GM12878 (cell line): ENCODE data around the gene GRIK4. TPM values are rescaled to one million over a fixed set of nuclear protein-coding genes. Genes with fewer than 3 reads are reported as not detected.

Experiments
- ATAC-seq: fragments of 200-7000 bp; cut with Tn5 transposase; 3 replicates; pipeline ENCODE4 v1.9.1; 2020; ENCODE audit warnings: mild to moderate bottlenecking, moderate library complexity
- BruUV-seq: library from RNA; stranded (reverse); fragments of 400-500 nt; replicated peaks from 2 replicates; lab custom pipeline; 2021; lab: Mats Ljungman, UMichigan
- CTCF ChIA-PET: fragments of 300-600 bp; sonication (Branson Sonifier 250); formaldehyde crosslinking; extraction: SDS; loops from one replicate; lab custom pipeline; 2021; ENCODE audit warnings: inconsistent platforms; lab: Yijun Ruan, JAX
- POLR2A ChIA-PET: fragments of 350-600 bp; formaldehyde crosslinking; extraction: SDS; loops from one replicate; lab custom pipeline; 2021; ENCODE audit warnings: inconsistent platforms; lab: Charles Lee
- RAD21 ChIA-PET: fragments of 300-600 bp; sonication (Branson Sonifier 250); formaldehyde crosslinking; loops from one replicate; lab custom pipeline; 2023; ENCODE audit warnings: antibody characterized with exemption; ENCODE audit not compliant: unreplicated experiment; lab: Charles Lee
- SMC1A ChIA-PET: fragments of 300-600 bp; sonication (Branson Sonifier 250); formaldehyde crosslinking; loops from one replicate; lab custom pipeline; 2023; ENCODE audit not compliant: unreplicated experiment, uncharacterized antibody; lab: Charles Lee
- DNase-seq: peaks from one replicate; pipeline ENCODE4 v3.0.0-alpha.2; 2011; ENCODE audit warnings: low read depth, low spot score
- FAIRE-seq: peaks from 3 replicates; lab custom pipeline; 2011; peaks lifted over from hg19 to GRCh38; lab: Jason Lieb, UNC
- H2AFZ ChIP-seq: 2 replicates; pipeline ENCODE4 v1.6.0; 2011; ENCODE audit warnings: low read depth, low read length, control low read depth; ENCODE audit not compliant: control insufficient read depth
- H3K27ac ChIP-seq: 2 replicates; pipeline ENCODE4 v1.5.1; 2011; ENCODE audit warnings: control low read depth; ENCODE audit not compliant: control insufficient read depth, insufficient read depth
- H3K27me3 ChIP-seq, 2 experiments: replicated peaks in 1 of 2; 2 replicates each; pipeline versions ENCODE4 v1.6.0 to v1.6.1; 2011; ENCODE audit warnings: low read length in 1 of 2; ENCODE audit not compliant: control insufficient read depth in 2 of 2, insufficient read depth in 2 of 2
- H3K36me3 ChIP-seq, 2 experiments: 2 replicates each; pipeline ENCODE4 v1.5.1; 2011; ENCODE audit warnings: low read length in 1 of 2; ENCODE audit not compliant: control insufficient read depth in 2 of 2, insufficient read depth in 2 of 2
- H3K4me1 ChIP-seq: 2 replicates; pipeline ENCODE4 v1.6.1; 2011; ENCODE audit warnings: mild to moderate bottlenecking, low read length, moderate library complexity, mixed read lengths; ENCODE audit not compliant: control insufficient read depth, insufficient read depth
- H3K4me2 ChIP-seq: 2 replicates; pipeline ENCODE4 v1.6.0; 2011; ENCODE audit warnings: control low read depth; ENCODE audit not compliant: control insufficient read depth, insufficient read depth
- H3K4me3 ChIP-seq: fragments of 200-600 bp; sonication (generic); 2 replicates; pipeline ENCODE4 v1.5.1; 2016
- H3K79me2 ChIP-seq: 2 replicates; pipeline ENCODE4 v1.6.0; 2011; ENCODE audit warnings: low read length; ENCODE audit not compliant: control insufficient read depth, insufficient read depth
- H3K9ac ChIP-seq: 2 replicates; pipeline ENCODE4 v1.8.0; 2011; ENCODE audit warnings: low read length, control low read depth, mixed read lengths; ENCODE audit not compliant: control insufficient read depth, insufficient read depth
- H3K9me3 ChIP-seq: replicated peaks from 3 replicates; pipeline ENCODE4 v1.5.1; 2011; ENCODE audit warnings: mild to moderate bottlenecking, low read length; ENCODE audit not compliant: control insufficient read depth, insufficient read depth
- H4K20me1 ChIP-seq: 2 replicates; pipeline ENCODE4 v1.6.0; 2011; ENCODE audit not compliant: control insufficient read depth, insufficient read depth
- BCL11A ChIP-seq: IDR thresholded peaks from 2 replicates; pipeline ENCODE4 v1.6.1; 2011; ENCODE audit warnings: low read depth, low read length
- CEBPB ChIP-seq, 2 experiments: fragments of 150-350 bp in 1 of 2; IDR thresholded peaks; 2 replicates each; pipeline ENCODE4 v1.6.1; 2012 to 2014; ENCODE audit warnings: low read depth in 2 of 2, low read length in 2 of 2, borderline replicate concordance in 1 of 2, inconsistent platforms in 1 of 2
- CHD1 ChIP-seq: IDR thresholded peaks from 2 replicates; pipeline ENCODE4 v1.6.1; 2012; ENCODE audit warnings: low read depth, low read length, improper control_type of control experiment
- ESRRA ChIP-seq: IDR thresholded peaks from 2 replicates; pipeline ENCODE4 v1.6.1; 2012; ENCODE audit warnings: mild to moderate bottlenecking, low read length, improper control_type of control experiment
- IRF5 ChIP-seq: fragments of 450-650 bp; IDR thresholded peaks from 2 replicates; pipeline ENCODE4 v1.6.1; 2017; ENCODE audit warnings: borderline replicate concordance
- MYC ChIP-seq: IDR thresholded peaks from 2 replicates; pipeline ENCODE4 v1.6.1; 2011; ENCODE audit warnings: mild to moderate bottlenecking, low read length, moderate library complexity, inconsistent platforms; ENCODE audit not compliant: insufficient read depth, insufficient replicate concordance, insufficient read length, severe bottlenecking
- NFXL1 ChIP-seq: fragments of 450-650 bp; IDR thresholded peaks from 2 replicates; pipeline ENCODE4 v1.6.1; 2017; ENCODE audit warnings: antibody characterized with exemption, mild to moderate bottlenecking, borderline replicate concordance
- NR2C2 ChIP-seq: IDR thresholded peaks from 2 replicates; pipeline ENCODE4 v1.6.1; 2011; ENCODE audit warnings: borderline replicate concordance, low read depth; ENCODE audit not compliant: control insufficient read depth, insufficient read length
- PAX8 ChIP-seq: fragments of 450-650 bp; IDR thresholded peaks from 2 replicates; pipeline ENCODE4 v1.6.1; 2017; ENCODE audit warnings: mild to moderate bottlenecking, moderate library complexity
- PBX3 ChIP-seq: IDR thresholded peaks from 2 replicates; pipeline ENCODE4 v1.6.1; 2011; ENCODE audit warnings: mild to moderate bottlenecking, low read depth, low read length, moderate library complexity; ENCODE audit not compliant: insufficient replicate concordance
- RUNX3 ChIP-seq: IDR thresholded peaks from 2 replicates; pipeline ENCODE4 v1.6.1; 2012; ENCODE audit warnings: low read length, inconsistent platforms
- SREBF1 ChIP-seq: IDR thresholded peaks from 2 replicates; pipeline ENCODE4 v1.6.1; 2012; ENCODE audit warnings: mild to moderate bottlenecking, low read length
- YY1 ChIP-seq: IDR thresholded peaks from 2 replicates; pipeline ENCODE4 v1.6.1; 2011; ENCODE audit warnings: low read depth, mild to moderate bottlenecking, low read length
- ZNF24 ChIP-seq: fragments of 450-650 bp; IDR thresholded peaks from 2 replicates; pipeline ENCODE4 v1.6.1; 2017; ENCODE audit warnings: antibody characterized with exemption, mild to moderate bottlenecking
- ZNF384 ChIP-seq: IDR thresholded peaks from 2 replicates; pipeline ENCODE4 v1.6.1; 2012; ENCODE audit warnings: low read depth, mild to moderate bottlenecking, low read length, improper control_type of control experiment, borderline replicate concordance
- WGBS: methylation state at CpG from one replicate; pipeline ENCODE4 v1.1.6; 2016; ENCODE audit warnings: low lambda C conversion rate; ENCODE audit not compliant: insufficient replicate concordance, insufficient coverage; ENCODE audit errors: missing lambda C conversion rate; 5-methylcytosine and 5-hydroxymethylcytosine counted together
- in situ Hi-C: fragments of 300-500 bp; cut with MboI; formaldehyde crosslinking; loops from 9 replicates; pipeline ENCODE4 v1.14.3; 2018; ENCODE audit warnings: mixed read lengths
- intact Hi-C: fragments of 100-400 bp; cut with micrococcal nuclease; formaldehyde crosslinking; loops from one replicate; pipeline ENCODE4 v1.14.2; 2022; ENCODE audit not compliant: unreplicated experiment
- polyA plus RNA-seq, 11 experiments: library from polyadenylated mRNA; depleted of rRNA in 4 of 11; unstranded in 6 of 11; stranded (reverse) in 5 of 11; fragments of >200 nt; fragmentation: Nextera tagmentation in 4 of 11; fragmentation: Illumina TruSeq in 1 of 11; extraction: Ambion mirVana in 4 of 11; extraction: Trizol in 1 of 11; gene quantifications; 1 replicate in 1 of 11; 2 replicates in 10 of 11; pipeline versions ENCODE4 v1.2.1 to v1.2.3, GENCODE V29; 2011 to 2016; ENCODE audit warnings: inconsistent platforms in 2 of 11, missing spikeins in 2 of 11, low read depth in 1 of 11
- total RNA-seq, 4 experiments: library from RNA; depleted of rRNA in 3 of 4; stranded (reverse); fragments of >200 nt in 3 of 4; fragmentation: Illumina TruSeq in 1 of 4; extraction: Trizol in 1 of 4; gene quantifications; 2 replicates each; pipeline versions ENCODE4 v1.2.1 to v1.2.3, GENCODE V29; 2013 to 2021
- TF ChIP-seq, protein P1 (sequence below): IDR thresholded peaks from 2 replicates; pipeline ENCODE4 v1.6.1; 2012; ENCODE audit warnings: low read length, inconsistent platforms

Gene GRIK4
- total and polyA plus RNA-seq, 10 of the 15 experiments (the other 5 are each of a cell fraction or from before 2014, with no cell fraction given), result 0.33 to 3.6 (median 0.72) TPM

GRCh38 chr11:120515186-120515723, 3.7 kb downstream of the GRIK4 start:
- Histone ChIP-seq H3K36me3 (no peaks in the 10 kb centered on the region; a peak in 1 of 4 replicates), H3K27me3 (no peaks in the 10 kb centered on the region), H3K4me3 (no peak overlapping the region), H3K4me1 (no peaks in the 10 kb centered on the region; the same call in 1 of the 2 replicates), H3K27ac (no peak overlapping the region)
- ChIA-PET RAD21 (no interaction called here), CTCF (interaction anchor here (1.4 to 2.4 kb wide), 2 partner anchors 170 kb away, joined by 7 to 10 read pairs; no protein-coding TSS in a partner anchor), POLR2A (no interaction called here), SMC1A (interaction anchor here (1.3 to 5.1 kb wide), 2 partner anchors 46 to 170 kb away, joined by 3 to 32 read pairs; no protein-coding TSS in a partner anchor)
- intact Hi-C loops, result no loop called here
- 20% methylated on average over 5 of the region's 7 CpGs for WGBS
- BruUV-seq, result no TSS peak
- DNase-seq (no peak), ATAC-seq (no peak)
- TF ChIP-seq ESRRA, result no peak
- TF ChIP-seq SREBF1, result no peak
- TF ChIP-seq NFXL1, result no peak
- no peak for TF ChIP-seq ZNF384
- no peak for TF ChIP-seq MYC
- TF ChIP-seq PBX3, result no peak
- no peak for TF ChIP-seq RUNX3
- TF ChIP-seq, protein P1, sequence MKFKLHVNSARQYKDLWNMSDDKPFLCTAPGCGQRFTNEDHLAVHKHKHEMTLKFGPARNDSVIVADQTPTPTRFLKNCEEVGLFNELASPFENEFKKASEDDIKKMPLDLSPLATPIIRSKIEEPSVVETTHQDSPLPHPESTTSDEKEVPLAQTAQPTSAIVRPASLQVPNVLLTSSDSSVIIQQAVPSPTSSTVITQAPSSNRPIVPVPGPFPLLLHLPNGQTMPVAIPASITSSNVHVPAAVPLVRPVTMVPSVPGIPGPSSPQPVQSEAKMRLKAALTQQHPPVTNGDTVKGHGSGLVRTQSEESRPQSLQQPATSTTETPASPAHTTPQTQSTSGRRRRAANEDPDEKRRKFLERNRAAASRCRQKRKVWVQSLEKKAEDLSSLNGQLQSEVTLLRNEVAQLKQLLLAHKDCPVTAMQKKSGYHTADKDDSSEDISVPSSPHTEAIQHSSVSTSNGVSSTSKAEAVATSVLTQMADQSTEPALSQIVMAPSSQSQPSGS, result no peak
- TF ChIP-seq YY1, result no peak
- TF ChIP-seq NR2C2, result no peak
- no peak for TF ChIP-seq IRF5
- no peak for TF ChIP-seq CHD1
- no peak for TF ChIP-seq PAX8
- no peak for TF ChIP-seq ZNF24
- TF ChIP-seq CEBPB (IDR thresholded peaks at IDR 0.05; ENCODE audit: borderline replicate concordance in 1 of 2, low read depth in 2 of 2, low read length in 2 of 2), result no peak
- no peak for TF ChIP-seq BCL11A
- TF ChIP-seq, all 136 proteins: peak for 0
- H3K4me2 ChIP-seq, result no peak overlapping the region
- in situ Hi-C loops, result loop anchor here (10.0 kb wide), 1 partner anchor 170 kb away; no protein-coding TSS in a partner anchor
- no peaks in the 10 kb centered on the region for H3K79me2 ChIP-seq
- H3K9ac ChIP-seq, result no peak overlapping the region
- no peaks in the 10 kb centered on the region; the same call in 1 of the 2 replicates for H4K20me1 ChIP-seq
- no peaks in the 10 kb centered on the region for H3K9me3 ChIP-seq
- no peak overlapping the region for H2AFZ ChIP-seq
- no peak for FAIRE-seq
